GM12878 (cell line): ENCODE results near the gene AMN. TPM values are rescaled to one million over a fixed set of nuclear protein-coding genes. Genes with fewer than 3 reads are reported as not detected.

ENCODE experiments used
- NRF1 ChIP-seq: conservative IDR thresholded peaks from 2 replicates; pipeline ENCODE4 v1.6.1; 2011; ENCODE audit warnings: mild to moderate bottlenecking, low read depth, low read length, improper control_type of control experiment
- REST ChIP-seq: IDR thresholded peaks from 2 replicates; pipeline ENCODE4 v1.6.1; 2012; ENCODE audit warnings: mild to moderate bottlenecking, low read depth, low read length
- USF2 ChIP-seq: IDR thresholded peaks from 2 replicates; pipeline ENCODE4 v1.6.1; 2011; ENCODE audit warnings: low read depth, low read length, improper control_type of control experiment, borderline replicate concordance
- polyA plus RNA-seq, 11 experiments: library from polyadenylated mRNA; depleted of rRNA in 4 of 11; unstranded in 6 of 11; stranded (reverse) in 5 of 11; fragments of >200 nt; fragmentation: Nextera tagmentation in 4 of 11; fragmentation: Illumina TruSeq in 1 of 11; extraction: Ambion mirVana in 4 of 11; extraction: Trizol in 1 of 11; gene quantifications; 1 replicate in 1 of 11; 2 replicates in 10 of 11; pipeline versions ENCODE4 v1.2.1 to v1.2.3, GENCODE V29; 2011 to 2016; ENCODE audit warnings: inconsistent platforms in 2 of 11, missing spikeins in 2 of 11, low read depth in 1 of 11
- total RNA-seq, 4 experiments: library from RNA; depleted of rRNA in 3 of 4; stranded (reverse); fragments of >200 nt in 3 of 4; fragmentation: Illumina TruSeq in 1 of 4; extraction: Trizol in 1 of 4; gene quantifications; 2 replicates each; pipeline versions ENCODE4 v1.2.1 to v1.2.3, GENCODE V29; 2013 to 2021
- TF ChIP-seq, protein P1 (sequence below): IDR thresholded peaks from 2 replicates; pipeline ENCODE4 v1.6.1; 2011; ENCODE audit warnings: borderline replicate concordance, low read depth, mild to moderate bottlenecking, moderate library complexity, low read length; ENCODE audit not compliant: insufficient read depth, poor library complexity, severe bottlenecking

Gene AMN
- total and polyA plus RNA-seq, 10 of the 15 experiments (the other 5 are each of a cell fraction or from before 2014, with no cell fraction given): 0.03 to 0.33 (median 0.11) TPM; not detected in 6

GRCh38 chr14:102916347-102917055 lies 6.0 kb upstream of the AMN start (continued):
- TF ChIP-seq NRF1 (no peak), REST (no peak), USF2 (no peak)
- TF ChIP-seq, protein P1, sequence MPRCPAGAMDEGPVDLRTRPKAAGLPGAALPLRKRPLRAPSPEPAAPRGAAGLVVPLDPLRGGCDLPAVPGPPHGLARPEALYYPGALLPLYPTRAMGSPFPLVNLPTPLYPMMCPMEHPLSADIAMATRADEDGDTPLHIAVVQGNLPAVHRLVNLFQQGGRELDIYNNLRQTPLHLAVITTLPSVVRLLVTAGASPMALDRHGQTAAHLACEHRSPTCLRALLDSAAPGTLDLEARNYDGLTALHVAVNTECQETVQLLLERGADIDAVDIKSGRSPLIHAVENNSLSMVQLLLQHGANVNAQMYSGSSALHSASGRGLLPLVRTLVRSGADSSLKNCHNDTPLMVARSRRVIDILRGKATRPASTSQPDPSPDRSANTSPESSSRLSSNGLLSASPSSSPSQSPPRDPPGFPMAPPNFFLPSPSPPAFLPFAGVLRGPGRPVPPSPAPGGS: peak; percentile 26
